Measurements from ENCODE around the gene OR2M2. TPM values are rescaled to one million over a fixed set of nuclear protein-coding genes. Genes with fewer than 3 reads are reported as not detected.

OR2M2 gene
- total and polyA plus RNA-seq, 9 donors = not detected

DNA sequence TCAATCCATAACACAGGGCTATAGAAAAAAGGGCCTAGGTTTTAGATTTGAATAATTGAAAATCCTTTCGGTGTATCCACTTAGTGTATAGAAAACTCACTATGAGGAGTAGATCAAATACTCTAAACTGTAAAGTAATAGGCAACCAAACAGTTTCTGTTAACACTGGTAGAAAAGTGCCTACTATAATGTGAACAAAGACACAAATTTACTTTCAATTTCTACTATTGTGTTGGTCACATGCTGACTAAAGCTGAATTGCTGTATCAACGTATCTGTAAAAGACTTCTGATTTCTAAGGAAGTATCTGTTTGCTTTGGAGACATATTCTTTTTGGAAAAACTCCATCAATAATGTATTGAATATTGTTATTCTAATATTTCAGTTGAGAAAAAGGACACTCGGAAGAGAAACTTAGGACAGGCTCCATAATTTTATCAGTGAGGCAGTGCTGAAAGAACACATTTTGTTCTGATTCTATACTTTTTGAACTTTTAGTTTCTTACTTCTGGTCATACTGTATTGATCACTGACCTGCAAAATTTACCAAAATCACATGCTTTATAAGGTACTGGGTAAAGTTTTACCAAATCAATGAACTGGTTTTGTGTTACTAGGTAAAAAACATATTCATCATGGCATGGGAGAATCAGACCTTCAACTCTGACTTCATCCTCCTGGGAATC, 30.0 kb upstream of the OR2M2 start, which contains the start of gene OR2M5:
Gene OR2M5, plus strand, starts transcription at position 636 of the 686 bp plus-strand sequence. Its CDS starts 0 bp downstream, at position 636.
- Histone ChIP-seq H3K4me3 (no peak within 1 kb of the TSS), H3K36me3 (no peaks in the 10 kb centered on the region), H3K4me1 (ENCODE audit: insufficient read depth) (no peaks in the 10 kb centered on the region), H3K27ac (no peak within 1 kb of the TSS), H3K27me3 (no peaks in the 10 kb centered on the region), H3K9me3 (no peaks in the 10 kb centered on the region)
- no peak for TF ChIP-seq POLR2A (IDR thresholded peaks at IDR 0.05)
- TF ChIP-seq EP300 (IDR thresholded peaks at IDR 0.05) = no peak
- TF ChIP-seq, protein P1, sequence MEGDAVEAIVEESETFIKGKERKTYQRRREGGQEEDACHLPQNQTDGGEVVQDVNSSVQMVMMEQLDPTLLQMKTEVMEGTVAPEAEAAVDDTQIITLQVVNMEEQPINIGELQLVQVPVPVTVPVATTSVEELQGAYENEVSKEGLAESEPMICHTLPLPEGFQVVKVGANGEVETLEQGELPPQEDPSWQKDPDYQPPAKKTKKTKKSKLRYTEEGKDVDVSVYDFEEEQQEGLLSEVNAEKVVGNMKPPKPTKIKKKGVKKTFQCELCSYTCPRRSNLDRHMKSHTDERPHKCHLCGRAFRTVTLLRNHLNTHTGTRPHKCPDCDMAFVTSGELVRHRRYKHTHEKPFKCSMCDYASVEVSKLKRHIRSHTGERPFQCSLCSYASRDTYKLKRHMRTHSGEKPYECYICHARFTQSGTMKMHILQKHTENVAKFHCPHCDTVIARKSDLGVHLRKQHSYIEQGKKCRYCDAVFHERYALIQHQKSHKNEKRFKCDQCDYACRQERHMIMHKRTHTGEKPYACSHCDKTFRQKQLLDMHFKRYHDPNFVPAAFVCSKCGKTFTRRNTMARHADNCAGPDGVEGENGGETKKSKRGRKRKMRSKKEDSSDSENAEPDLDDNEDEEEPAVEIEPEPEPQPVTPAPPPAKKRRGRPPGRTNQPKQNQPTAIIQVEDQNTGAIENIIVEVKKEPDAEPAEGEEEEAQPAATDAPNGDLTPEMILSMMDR (IDR thresholded peaks at IDR 0.05) = no peak
- WGBS, 3 donors = 84% methylated on average over 3 of the region's 3 CpGs
- DNase-seq = no peak
- intact Hi-C loops (cut with DNase I) = no loop called here

DNA sequence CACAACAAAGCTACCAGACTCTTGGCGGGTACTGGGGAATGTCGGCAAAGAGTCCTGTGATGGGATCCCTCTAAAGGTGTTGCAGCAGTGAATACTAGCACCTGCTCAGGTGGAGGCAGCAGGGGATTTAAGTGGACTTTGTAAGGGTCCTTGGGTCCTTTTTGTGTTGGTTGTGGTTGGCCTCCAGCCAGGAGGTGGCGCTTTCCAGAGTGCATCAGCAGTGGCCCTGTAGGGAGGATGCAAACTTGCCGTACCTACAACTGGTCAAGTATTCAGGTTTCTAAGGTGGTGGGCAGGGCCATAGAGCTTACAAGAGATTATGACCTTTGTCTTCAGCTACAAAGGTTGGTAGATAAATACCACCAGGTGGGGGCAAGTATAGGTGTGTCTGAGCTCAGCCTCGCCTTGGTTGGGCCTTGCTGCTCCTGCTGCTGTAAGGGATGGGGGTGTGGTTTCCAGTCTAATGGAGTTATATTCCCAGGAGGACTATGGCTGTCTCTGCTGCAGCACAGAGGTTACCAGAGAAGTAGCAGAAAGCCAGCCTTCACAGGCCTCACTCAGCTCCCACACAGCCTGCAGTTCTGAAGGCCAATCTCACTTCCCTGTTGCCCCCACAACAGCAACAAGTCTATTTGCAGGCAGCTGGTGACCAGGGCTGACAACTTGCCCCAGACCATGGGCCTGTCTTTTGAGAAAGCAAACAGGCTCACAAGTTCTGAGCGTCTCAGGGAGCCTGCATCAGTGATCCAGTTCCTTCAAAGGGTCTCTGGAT, 22.4 kb upstream of the OR2M2 start:
- no peaks in the 10 kb centered on the region for H3K9me3 ChIP-seq
- no peak for DNase-seq
- no peaks in the 10 kb centered on the region for H3K36me3 ChIP-seq
- 80 to 82% (median 80%) methylated on average over 6 of the region's 6 CpGs for WGBS, 3 donors
- H3K27ac ChIP-seq = no peak overlapping the region
- no peaks in the 10 kb centered on the region for H3K27me3 ChIP-seq
- no peak for TF ChIP-seq EP300 (IDR thresholded peaks at IDR 0.05)
- TF ChIP-seq, protein P1 (IDR thresholded peaks at IDR 0.05) = no peak
- no peak for TF ChIP-seq POLR2A (IDR thresholded peaks at IDR 0.05)
- H3K4me3 ChIP-seq = no peak overlapping the region
- intact Hi-C loops (cut with DNase I) = no loop called here
- no peaks in the 10 kb centered on the region for H3K4me1 ChIP-seq (ENCODE audit: insufficient read depth)

DNA sequence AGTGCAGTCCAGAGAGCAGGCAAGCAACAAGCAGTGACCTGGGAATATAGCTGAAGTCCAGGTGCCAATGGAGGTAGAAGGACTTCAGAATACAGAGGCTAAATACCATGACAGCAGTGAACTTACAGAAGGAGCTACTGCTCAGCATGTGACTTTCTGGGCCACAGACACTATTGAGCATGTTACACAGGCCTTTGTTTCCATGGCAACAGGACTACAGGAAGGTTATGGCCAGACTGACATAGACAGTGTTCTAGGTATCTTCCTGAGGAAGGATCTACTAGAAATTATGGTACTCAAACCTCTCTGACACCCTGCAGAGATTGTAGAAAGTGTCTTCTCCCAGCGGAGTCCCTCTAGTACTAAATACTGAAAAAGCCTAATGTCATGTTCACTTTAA, 18.7 kb upstream of the OR2M2 start:
- 80 to 92% (median 80%) methylated on average over 1 of the region's 1 CpG for WGBS, 3 donors
- TF ChIP-seq EP300 (IDR thresholded peaks at IDR 0.05) = no peak
- TF ChIP-seq, protein P1 (IDR thresholded peaks at IDR 0.05) = no peak
- TF ChIP-seq POLR2A (IDR thresholded peaks at IDR 0.05) = no peak
- no peaks in the 10 kb centered on the region for H3K27me3 ChIP-seq
- no peak overlapping the region for H3K27ac ChIP-seq
- no peaks in the 10 kb centered on the region for H3K9me3 ChIP-seq
- H3K36me3 ChIP-seq = no peaks in the 10 kb centered on the region
- H3K4me3 ChIP-seq = no peak overlapping the region
- no peaks in the 10 kb centered on the region for H3K4me1 ChIP-seq (ENCODE audit: insufficient read depth)
- DNase-seq = no peak
- intact Hi-C loops (cut with DNase I) = no loop called here

DNA sequence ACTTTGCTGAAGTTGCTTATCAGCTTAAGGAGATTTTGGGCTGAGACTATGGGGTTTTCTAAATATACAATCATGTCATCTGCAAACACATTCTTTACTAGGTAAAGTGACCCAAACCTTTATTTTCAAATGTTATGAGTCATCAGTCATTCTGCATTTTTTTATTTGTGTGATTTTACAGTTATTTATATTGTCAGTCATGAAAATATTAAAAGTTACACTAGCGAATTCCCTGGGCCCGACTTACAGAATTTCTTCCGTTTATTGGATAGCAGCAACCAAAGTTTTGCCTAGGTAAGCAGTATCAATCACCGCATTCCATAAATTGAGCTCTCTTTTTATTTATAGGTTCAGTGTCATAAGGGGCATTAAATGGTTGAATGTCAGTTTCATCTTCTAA, 15.9 kb upstream of the OR2M2 start:
- no peaks in the 10 kb centered on the region for H3K4me1 ChIP-seq (ENCODE audit: insufficient read depth)
- no peak for DNase-seq
- 85 to 89% (median 87%) methylated on average over 4 of the region's 4 CpGs for WGBS, 3 donors

More for the DNA sequence above, 15.9 kb upstream of the OR2M2 start:
- intact Hi-C loops (cut with DNase I) = no loop called here
- Histone ChIP-seq H3K27me3 (no peaks in the 10 kb centered on the region), H3K9me3 (no peaks in the 10 kb centered on the region), H3K27ac (no peak overlapping the region), H3K4me3 (no peak overlapping the region), H3K36me3 (no peaks in the 10 kb centered on the region)
- TF ChIP-seq EP300 (IDR thresholded peaks at IDR 0.05) = no peak
- TF ChIP-seq, protein P1 (IDR thresholded peaks at IDR 0.05) = no peak
- no peak for TF ChIP-seq POLR2A (IDR thresholded peaks at IDR 0.05)
